GM23338 (cell line): Measurements from ENCODE around the gene PIR.

Experiments
- EZH2 ChIP-seq: fragments of 200-600 bp; sonication (generic); IDR thresholded peaks from one replicate; pipeline ENCODE4 v1.8.0; 2017; ENCODE audit warnings: antibody characterized with exemption, mild to moderate bottlenecking, low read depth; ENCODE audit not compliant: unreplicated experiment
- JUNB ChIP-seq: IDR thresholded peaks from one replicate; pipeline ENCODE4 v1.6.1; 2016; ENCODE audit warnings: antibody characterized with exemption; ENCODE audit not compliant: unreplicated experiment
- POLR2AphosphoS5 ChIP-seq: IDR thresholded peaks from 2 replicates; pipeline ENCODE4 v1.6.1; 2016; ENCODE audit warnings: antibody characterized with exemption, low read depth
- TF ChIP-seq, protein P1 (sequence below), 2 experiments: fragments of 200-600 bp in 1 of 2; sonication (generic) in 1 of 2; conservative IDR thresholded peaks; 2 replicates each; pipeline versions ENCODE4 v1.5.1 to v1.6.1; 2016 to 2017; ENCODE audit warnings: antibody characterized with exemption in 2 of 2, low read depth in 2 of 2, mild to moderate bottlenecking in 2 of 2, moderate library complexity in 1 of 2
- TF ChIP-seq, protein P2 (sequence below): IDR thresholded peaks from 2 replicates; pipeline ENCODE4 v1.6.1; 2016; ENCODE audit warnings: antibody characterized with exemption

DNA sequence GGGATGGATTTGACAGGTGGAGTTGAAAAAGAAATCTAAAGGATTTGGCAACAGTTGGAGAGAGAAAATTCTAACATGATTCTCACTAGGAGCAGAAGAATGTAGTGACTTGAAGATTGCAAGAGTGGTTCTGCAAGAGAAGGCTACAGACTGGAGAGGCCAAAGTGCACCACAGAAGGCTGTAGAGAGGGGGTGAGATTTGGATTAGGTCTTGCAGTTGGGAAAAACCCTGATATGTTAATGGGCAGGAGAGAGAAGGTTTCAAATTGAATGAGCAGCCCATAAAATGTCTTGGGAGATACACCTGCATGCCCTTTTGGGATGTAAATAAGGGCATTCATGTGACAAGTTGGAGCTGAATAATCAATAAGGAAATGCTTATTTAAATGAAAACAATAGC is 94.3 kb downstream of the PIR start:
- TF ChIP-seq, protein P1, sequence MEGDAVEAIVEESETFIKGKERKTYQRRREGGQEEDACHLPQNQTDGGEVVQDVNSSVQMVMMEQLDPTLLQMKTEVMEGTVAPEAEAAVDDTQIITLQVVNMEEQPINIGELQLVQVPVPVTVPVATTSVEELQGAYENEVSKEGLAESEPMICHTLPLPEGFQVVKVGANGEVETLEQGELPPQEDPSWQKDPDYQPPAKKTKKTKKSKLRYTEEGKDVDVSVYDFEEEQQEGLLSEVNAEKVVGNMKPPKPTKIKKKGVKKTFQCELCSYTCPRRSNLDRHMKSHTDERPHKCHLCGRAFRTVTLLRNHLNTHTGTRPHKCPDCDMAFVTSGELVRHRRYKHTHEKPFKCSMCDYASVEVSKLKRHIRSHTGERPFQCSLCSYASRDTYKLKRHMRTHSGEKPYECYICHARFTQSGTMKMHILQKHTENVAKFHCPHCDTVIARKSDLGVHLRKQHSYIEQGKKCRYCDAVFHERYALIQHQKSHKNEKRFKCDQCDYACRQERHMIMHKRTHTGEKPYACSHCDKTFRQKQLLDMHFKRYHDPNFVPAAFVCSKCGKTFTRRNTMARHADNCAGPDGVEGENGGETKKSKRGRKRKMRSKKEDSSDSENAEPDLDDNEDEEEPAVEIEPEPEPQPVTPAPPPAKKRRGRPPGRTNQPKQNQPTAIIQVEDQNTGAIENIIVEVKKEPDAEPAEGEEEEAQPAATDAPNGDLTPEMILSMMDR (conservative IDR thresholded peaks at IDR 0.05; ENCODE audit: low read depth in 2 of 2) = no peak
- TF ChIP-seq, protein P2, sequence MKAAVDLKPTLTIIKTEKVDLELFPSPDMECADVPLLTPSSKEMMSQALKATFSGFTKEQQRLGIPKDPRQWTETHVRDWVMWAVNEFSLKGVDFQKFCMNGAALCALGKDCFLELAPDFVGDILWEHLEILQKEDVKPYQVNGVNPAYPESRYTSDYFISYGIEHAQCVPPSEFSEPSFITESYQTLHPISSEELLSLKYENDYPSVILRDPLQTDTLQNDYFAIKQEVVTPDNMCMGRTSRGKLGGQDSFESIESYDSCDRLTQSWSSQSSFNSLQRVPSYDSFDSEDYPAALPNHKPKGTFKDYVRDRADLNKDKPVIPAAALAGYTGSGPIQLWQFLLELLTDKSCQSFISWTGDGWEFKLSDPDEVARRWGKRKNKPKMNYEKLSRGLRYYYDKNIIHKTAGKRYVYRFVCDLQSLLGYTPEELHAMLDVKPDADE = no peak
- TF ChIP-seq POLR2AphosphoS5 (no peak), EZH2 (no peak), JUNB (no peak)
